B cell (primary cell): ENCODE data around the gene SEMA4C. TPM values are rescaled to one million over a fixed set of nuclear protein-coding genes. Genes with fewer than 3 reads are reported as not detected.

Experiments
- ATAC-seq: fragments of 200-7000 bp; cut with Tn5 transposase; one replicate; pipeline ENCODE4 v1.10.0; 2021; ENCODE audit warnings: low read depth, mild to moderate bottlenecking, moderate number of reproducible peaks, moderate library complexity
- CTCF ChIA-PET: fragments of 350-600 bp; sonication (Branson Sonifier 250); formaldehyde crosslinking; loops from one replicate; lab custom pipeline; 2021; ENCODE audit warnings: antibody characterized with exemption, inconsistent platforms; lab: Charles Lee
- POLR2A ChIA-PET: fragments of 350-600 bp; sonication (Branson Sonifier 250); formaldehyde crosslinking; loops from one replicate; lab custom pipeline; 2021; ENCODE audit warnings: antibody characterized with exemption; lab: Charles Lee
- DNase-seq: peaks from one replicate; pipeline ENCODE4 v3.0.0; 2013
- H2AFZ ChIP-seq: 2 replicates; pipeline ENCODE4 v1.6.1; 2012; ENCODE audit warnings: mild to moderate bottlenecking, low read depth, low read length; ENCODE audit not compliant: insufficient read depth, poor library complexity, severe bottlenecking
- H3K27ac ChIP-seq, 2 donors: 1 replicate in 1 of 2; 2 replicates in 1 of 2; pipeline ENCODE4 v1.5.1; 2012 to 2013; ENCODE audit warnings: low read length in 2 of 2, mild to moderate bottlenecking in 2 of 2, moderate library complexity in 1 of 2
- H3K27me3 ChIP-seq, 4 experiments: fragments of 200-600 bp in 1 of 4; sonication (generic) in 1 of 4; replicated peaks in 1 of 4; 1 replicate in 2 of 4; 2 replicates in 2 of 4; pipeline versions ENCODE4 v1.6.1 to v1.7.0; 2013 to 2016; ENCODE audit warnings: low read length in 3 of 4, mild to moderate bottlenecking in 2 of 4, mixed read lengths in 1 of 4, moderate library complexity in 1 of 4; ENCODE audit not compliant: insufficient read depth in 4 of 4, control insufficient read depth in 3 of 4; ENCODE audit errors: control extremely low read depth in 1 of 4
- H3K36me3 ChIP-seq, 2 experiments: replicated peaks in 1 of 2; 1 replicate in 1 of 2; 2 replicates in 1 of 2; pipeline versions ENCODE4 v1.6.1 to v1.7.1; 2013; ENCODE audit warnings: low read length in 1 of 2; ENCODE audit not compliant: insufficient read depth in 2 of 2, control insufficient read depth in 1 of 2; ENCODE audit errors: control extremely low read depth in 1 of 2, extremely low read depth in 1 of 2
- H3K4me1 ChIP-seq, 2 donors: fragments of 200-600 bp in 1 of 2; sonication (generic) in 1 of 2; 1 replicate in 1 of 2; 2 replicates in 1 of 2; pipeline versions ENCODE4 v1.5.1 to v1.6.1; 2013 to 2017; ENCODE audit warnings: low read length in 2 of 2; ENCODE audit not compliant: control insufficient read depth in 2 of 2, insufficient read depth in 2 of 2
- H3K4me2 ChIP-seq: replicated peaks from 2 replicates; pipeline ENCODE3; 2012; ENCODE audit warnings: mild to moderate bottlenecking, low read depth, low read length; ENCODE audit not compliant: poor library complexity, severe bottlenecking
- H3K4me3 ChIP-seq, 5 experiments: fragments of 200-600 bp in 1 of 5; sonication (generic) in 1 of 5; 1 replicate in 3 of 5; 2 replicates in 2 of 5; pipeline versions ENCODE4 v1.5.1 to v1.7.0; 2011 to 2016; ENCODE audit warnings: low read length in 4 of 5, mild to moderate bottlenecking in 4 of 5, low read depth in 2 of 5, control low read depth in 1 of 5, moderate library complexity in 1 of 5; ENCODE audit not compliant: insufficient read depth in 1 of 5; ENCODE audit errors: control extremely low read depth in 1 of 5, extremely low read depth in 1 of 5
- H3K79me2 ChIP-seq: fragments of 200-600 bp; sonication (generic); one replicate; pipeline ENCODE4 v1.6.0; 2016; ENCODE audit warnings: low read length; ENCODE audit not compliant: control insufficient read depth, insufficient read depth
- H3K9ac ChIP-seq: fragments of 200-600 bp; sonication (generic); 2 replicates; pipeline ENCODE4 v1.6.1; 2017; ENCODE audit warnings: mild to moderate bottlenecking, low read length, moderate library complexity
- H3K9me3 ChIP-seq, 3 donors: one replicate each; pipeline versions ENCODE4 v1.6.1 to v1.7.1; 2013; ENCODE audit warnings: low read length in 2 of 3; ENCODE audit not compliant: control insufficient read depth in 2 of 3, insufficient read depth in 1 of 3; ENCODE audit errors: control extremely low read depth in 1 of 3
- H4K20me1 ChIP-seq: 2 replicates; pipeline ENCODE4 v1.6.0; 2012; ENCODE audit warnings: mild to moderate bottlenecking, low read length; ENCODE audit not compliant: insufficient read depth, control insufficient read depth, poor library complexity, severe bottlenecking
- H3K27ac Mint-ChIP-seq: one replicate; pipeline ENCODE4 v1.8.0; 2021; ENCODE audit warnings: mixed read lengths
- H3K27me3 Mint-ChIP-seq: one replicate; pipeline ENCODE4 v1.8.0; 2021; ENCODE audit warnings: mixed read lengths
- H3K4me1 Mint-ChIP-seq: one replicate; pipeline ENCODE4 v1.8.0; 2021; ENCODE audit warnings: mixed read lengths
- H3K4me3 Mint-ChIP-seq: one replicate; pipeline ENCODE4 v1.8.0; 2021; ENCODE audit warnings: mixed read lengths
- H3K9me3 Mint-ChIP-seq: one replicate; pipeline ENCODE4 v1.8.0; 2022; ENCODE audit warnings: mixed read lengths; ENCODE audit not compliant: insufficient read depth
- CTCF ChIP-seq: fragments of 200-600 bp; IDR thresholded peaks from one replicate; pipeline ENCODE4 v1.8.0; 2022; ENCODE audit warnings: antibody characterized with exemption, mild to moderate bottlenecking
- EZH2 ChIP-seq: IDR thresholded peaks from 2 replicates; pipeline ENCODE4 v1.6.1; 2012; ENCODE audit warnings: borderline replicate concordance, low read depth, mild to moderate bottlenecking, moderate library complexity, low read length; ENCODE audit not compliant: insufficient read depth, poor library complexity, severe bottlenecking
- WGBS: methylation state at CpG from one replicate; pipeline ENCODE4 v1.1.5; 2013; ENCODE audit warnings: missing lambda C conversion rate; ENCODE audit not compliant: insufficient coverage; 5-methylcytosine and 5-hydroxymethylcytosine counted together
- intact Hi-C: fragments of 100-400 bp; cut with micrococcal nuclease; formaldehyde crosslinking; loops from one replicate; pipeline ENCODE4 v1.10.0; 2022
- polyA plus RNA-seq: library from polyadenylated mRNA; depleted of rRNA; stranded (reverse); fragments of >200 nt; gene quantifications from 2 replicates; pipeline ENCODE4 v1.2.3, GENCODE V29; 2012
- total RNA-seq, 2 donors: library from RNA; stranded (reverse); fragments of 120-200 nt in 1 of 2; gene quantifications; 1 replicate in 1 of 2; 2 replicates in 1 of 2; pipeline versions ENCODE4 v1.2.3 to v1.2.4, GENCODE V29; 2013 to 2022

The SEMA4C gene
- total and polyA plus RNA-seq, 2 donors (not counting 1 experiment from before 2014, with no cell fraction given) = 0.28 to 0.94 TPM

- Mint-ChIP-seq H3K27ac (no peak overlapping the region), H3K4me3 (no peak overlapping the region), H3K4me1 (peaks cover 16% of the 10 kb centered on the region), H3K9me3 (no peaks in the 10 kb centered on the region), H3K27me3 (peaks cover 22% of the 10 kb centered on the region)
- Histone ChIP-seq H3K27me3 (peaks cover 0 to 28% (median 9%) of the 10 kb centered on the region in 4 experiments), H3K79me2 (no peaks in the 10 kb centered on the region), H3K9ac (no peak overlapping the region), H4K20me1 (no peaks in the 10 kb centered on the region), H3K36me3 (no peaks in the 10 kb centered on the region), H3K9me3 (peaks cover 0 to 14% (median 0%) of the 10 kb centered on the region in 3 donors), H3K4me2 (no peak overlapping the region), H3K4me3 (no peak overlapping the region), H3K27ac (no peak overlapping the region), H3K4me1 (peaks cover 20 to 24% of the 10 kb centered on the region in 2 donors), H2AFZ (no peak overlapping the region)
- 97% methylated on average over 24 of the region's 25 CpGs for WGBS
- ChIA-PET POLR2A (no interaction called here), CTCF (no interaction called here)
- ATAC-seq = no peak
- no peak for DNase-seq
- TF ChIP-seq CTCF (no peak), EZH2 (no peak)
- intact Hi-C loops = no loop called here
Measured at GRCh38 chr2:96864343-96865091, 5.4 kb downstream of the SEMA4C start.
